AG04449 (cell line): ENCODE results near the gene TAF1C.

Experiments
- CTCF ChIA-PET: fragments of 350-600 bp; formaldehyde crosslinking; extraction: SDS; loops from one replicate; lab custom pipeline; 2021; ENCODE audit warnings: antibody characterized with exemption; lab: Yijun Ruan, JAX
- POLR2A ChIA-PET: fragments of 400-600, 350-600 bp; formaldehyde crosslinking; extraction: SDS; loops from one replicate; lab custom pipeline; 2020; ENCODE audit warnings: antibody characterized with exemption, inconsistent platforms; lab: Yijun Ruan, JAX
- DNase-seq: peaks from one replicate; pipeline ENCODE4 v3.0.0-alpha.2; 2010; ENCODE audit warnings: low read depth, low spot score
- H3K4me3 ChIP-seq: 2 replicates; pipeline ENCODE4 v1.5.1; 2011; ENCODE audit warnings: low read depth, mild to moderate bottlenecking, control low read depth, low read length
- CTCF ChIP-seq: IDR thresholded peaks from one replicate; pipeline ENCODE4 v1.5.1; 2011; ENCODE audit warnings: mild to moderate bottlenecking, moderate library complexity, low read length, control low read depth, inconsistent platforms; ENCODE audit not compliant: insufficient read depth; ENCODE audit errors: missing control alignments

TAF1C gene

GRCh38 chr16:84175350-84176081 is 11.3 kb downstream of the TAF1C start:
- POLR2A ChIA-PET, result no interaction called here
- no peak for DNase-seq
- peak; percentile 89 for TF ChIP-seq CTCF
- CTCF ChIA-PET, result interaction anchor here (0.6 to 8.0 kb wide), 31 partner anchors 9 to 328 kb away, joined by 3 to 116 read pairs (median 5); partner anchors contain the start of genes MBTPS1 and TAF1C
- H3K4me3 ChIP-seq, result no peak overlapping the region

- POLR2A ChIA-PET, result no interaction called here
- no peak overlapping the region for H3K4me3 ChIP-seq
- CTCF ChIA-PET, result interaction anchor here (0.9 to 8.0 kb wide), 15 partner anchors 8 to 217 kb away, joined by 3 to 116 read pairs (median 14); partner anchors contain the start of genes MBTPS1 and TAF1C
- TF ChIP-seq CTCF, result no peak
- no peak for DNase-seq
These were observed 12.5 kb downstream of the TAF1C start for GRCh38 chr16:84174396-84174795.

GRCh38 chr16:84169765-84170310 is 17.0 kb downstream of the TAF1C start:
- POLR2A ChIA-PET, result interaction anchor here (0.6 kb wide), 1 partner anchor 54 kb away, joined by 3 read pairs; no protein-coding TSS in a partner anchor
- DNase-seq, result no peak
- CTCF ChIA-PET, result interaction anchor here (0.8 to 8.0 kb wide), 5 partner anchors 10 to 83 kb away, joined by 4 to 100 read pairs (median 4); partner anchors contain the start of gene TAF1C
- H3K4me3 ChIP-seq, result no peak overlapping the region
- TF ChIP-seq CTCF, result no peak

GRCh38 chr16:84166796-84167695 is 19.8 kb downstream of the TAF1C start:
- DNase-seq, result no peak
- H3K4me3 ChIP-seq, result no peak overlapping the region
- ChIA-PET CTCF (interaction anchor here (1.1 to 3.3 kb wide), 6 partner anchors 9 to 101 kb away, joined by 3 to 28 read pairs (median 6); partner anchors contain the start of gene TAF1C), POLR2A (interaction anchor here (0.7 kb wide), 1 partner anchor 10 kb away, joined by 3 read pairs; no protein-coding TSS in a partner anchor)
- no peak for TF ChIP-seq CTCF

GRCh38 chr16:84165746-84166145 is 21.1 kb downstream of the TAF1C start:
- TF ChIP-seq CTCF, result no peak
- DNase-seq, result no peak
- no peak overlapping the region for H3K4me3 ChIP-seq
- ChIA-PET CTCF (interaction anchor here (0.6 to 3.3 kb wide), 5 partner anchors 10 to 100 kb away, joined by 3 to 28 read pairs (median 3); partner anchors contain the start of gene TAF1C), POLR2A (no interaction called here)
